ENCODE measurements around the gene ASB2.

DNA sequence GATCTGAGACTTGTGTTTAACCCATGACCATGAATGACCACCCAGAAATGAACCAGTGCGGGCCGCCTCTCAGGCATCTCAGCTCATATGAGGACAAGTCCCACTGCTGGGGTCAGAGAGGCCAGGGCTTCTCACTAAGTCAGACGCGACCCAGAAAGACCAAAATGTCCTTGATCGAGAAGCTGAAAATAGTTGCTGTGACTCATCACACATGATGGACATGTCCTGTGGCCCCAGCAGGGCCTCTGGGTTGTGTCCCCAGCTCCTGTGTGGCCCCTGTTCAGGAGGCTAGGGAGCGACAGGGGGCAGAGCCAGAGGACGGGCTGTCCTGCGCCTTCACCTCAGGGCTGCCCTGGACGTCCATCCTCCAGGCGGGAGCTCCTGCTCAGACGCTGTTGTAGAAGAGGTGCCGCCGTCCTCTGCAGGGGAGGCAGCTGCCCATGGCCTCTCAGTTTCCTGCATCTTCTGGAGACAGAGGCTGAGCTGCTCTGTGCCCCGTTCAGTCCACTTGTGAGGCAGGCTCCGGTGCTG lies 78.2 kb downstream of the ASB2 start:
- TF ChIP-seq GATAD2A (CRISPR knock-in tag; IDR thresholded peaks at IDR 0.05): 0 out of 2 replicates have a peak, but pooled peaks have one; percentile 21
- TF ChIP-seq HDAC1 (CRISPR knock-in tag; IDR thresholded peaks at IDR 0.05): no peak
- TF ChIP-seq SMAD1 (CRISPR knock-in tag; IDR thresholded peaks at IDR 0.05; ENCODE audit: borderline replicate concordance, low read depth): no peak
- TF ChIP-seq USF2 (IDR thresholded peaks at IDR 0.05; ENCODE audit: low read depth, low read length): no peak
- TF ChIP-seq USF2 (CRISPR knock-in tag; IDR thresholded peaks at IDR 0.05; ENCODE audit: borderline replicate concordance): no peak
- TF ChIP-seq, protein P1, sequence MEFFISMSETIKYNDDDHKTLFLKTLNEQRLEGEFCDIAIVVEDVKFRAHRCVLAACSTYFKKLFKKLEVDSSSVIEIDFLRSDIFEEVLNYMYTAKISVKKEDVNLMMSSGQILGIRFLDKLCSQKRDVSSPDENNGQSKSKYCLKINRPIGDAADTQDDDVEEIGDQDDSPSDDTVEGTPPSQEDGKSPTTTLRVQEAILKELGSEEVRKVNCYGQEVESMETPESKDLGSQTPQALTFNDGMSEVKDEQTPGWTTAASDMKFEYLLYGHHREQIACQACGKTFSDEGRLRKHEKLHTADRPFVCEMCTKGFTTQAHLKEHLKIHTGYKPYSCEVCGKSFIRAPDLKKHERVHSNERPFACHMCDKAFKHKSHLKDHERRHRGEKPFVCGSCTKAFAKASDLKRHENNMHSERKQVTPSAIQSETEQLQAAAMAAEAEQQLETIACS (CRISPR knock-in tag; IDR thresholded peaks at IDR 0.05): no peak
- no peak for TF ChIP-seq TBP (CRISPR knock-in tag; IDR thresholded peaks at IDR 0.05)
- TF ChIP-seq, protein P2, sequence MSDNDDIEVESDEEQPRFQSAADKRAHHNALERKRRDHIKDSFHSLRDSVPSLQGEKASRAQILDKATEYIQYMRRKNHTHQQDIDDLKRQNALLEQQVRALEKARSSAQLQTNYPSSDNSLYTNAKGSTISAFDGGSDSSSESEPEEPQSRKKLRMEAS (IDR thresholded peaks at IDR 0.05): no peak
